Parathyroid adenoma (tissue), 2 donors: ENCODE data around the gene MEIS1.

Experiments
- H2AFZ ChIP-seq: fragments of 300-600 bp; sonication (generic); one replicate; pipeline ENCODE4 v1.7.0; 2017; ENCODE audit warnings: antibody characterized with exemption, mild to moderate bottlenecking
- H3K27ac ChIP-seq: fragments of 300-600 bp; sonication (generic); one replicate; pipeline ENCODE4 v1.7.0; 2017
- H3K27me3 ChIP-seq: fragments of 300-600 bp; sonication (generic); one replicate; pipeline ENCODE4 v1.7.0; 2017; ENCODE audit warnings: low read length; ENCODE audit not compliant: control insufficient read depth, insufficient read depth
- H3K36me3 ChIP-seq: fragments of 300-600 bp; sonication (generic); one replicate; pipeline ENCODE4 v1.7.0; 2017; ENCODE audit warnings: low read length; ENCODE audit not compliant: control insufficient read depth, insufficient read depth
- H3K4me1 ChIP-seq: fragments of 300-600 bp; sonication (generic); one replicate; pipeline ENCODE4 v1.7.0; 2017; ENCODE audit warnings: control low read depth
- H3K4me2 ChIP-seq: fragments of 300-600 bp; sonication (generic); one replicate; pipeline ENCODE4 v1.7.0; 2017; ENCODE audit warnings: low read length
- H3K4me3 ChIP-seq: fragments of 300-600 bp; sonication (generic); one replicate; pipeline ENCODE4 v1.7.0; 2017; ENCODE audit warnings: low read depth, low read length
- H3K79me2 ChIP-seq: fragments of 300-600 bp; sonication (generic); one replicate; pipeline ENCODE4 v1.7.0; 2017; ENCODE audit warnings: control low read depth
- H3K9ac ChIP-seq: fragments of 300-600 bp; sonication (generic); one replicate; pipeline ENCODE4 v1.7.0; 2017; ENCODE audit warnings: mild to moderate bottlenecking
- H3K9me3 ChIP-seq: fragments of 300-600 bp; sonication (generic); one replicate; pipeline ENCODE4 v1.7.0; 2017; ENCODE audit warnings: low read length; ENCODE audit not compliant: control insufficient read depth
- CTCF ChIP-seq: fragments of 300-600 bp; sonication (generic); IDR thresholded peaks from one replicate; pipeline ENCODE4 v1.7.0; 2017; ENCODE audit warnings: antibody characterized with exemption, mild to moderate bottlenecking
- donor health status: primary hyperparathyroidism.

MEIS1 gene

GRCh38 chr2:66568650-66569300 lies 133.8 kb downstream of the MEIS1 start:
- Histone ChIP-seq H3K9ac (no peak overlapping the region), H3K79me2 (no peaks in the 10 kb centered on the region), H3K4me1 (no peaks in the 10 kb centered on the region), H3K4me2 (no peak overlapping the region), H2AFZ (no peak overlapping the region), H3K9me3 (no peaks in the 10 kb centered on the region), H3K36me3 (no peaks in the 10 kb centered on the region), H3K4me3 (no peak overlapping the region), H3K27me3 (no peaks in the 10 kb centered on the region), H3K27ac (no peak overlapping the region)
- TF ChIP-seq CTCF: no peak

- Histone ChIP-seq H3K4me3 (no peak overlapping the region), H2AFZ (no peak overlapping the region), H3K27ac (no peak overlapping the region), H3K9me3 (no peaks in the 10 kb centered on the region), H3K27me3 (no peaks in the 10 kb centered on the region), H3K9ac (no peak overlapping the region), H3K79me2 (no peaks in the 10 kb centered on the region), H3K36me3 (no peaks in the 10 kb centered on the region), H3K4me1 (no peaks in the 10 kb centered on the region), H3K4me2 (no peak overlapping the region)
- no peak for TF ChIP-seq CTCF
These were observed 134.5 kb downstream of the MEIS1 start for GRCh38 chr2:66569321-66569851.

GRCh38 chr2:66569974-66570373 lies 135.0 kb downstream of the MEIS1 start:
- Histone ChIP-seq H3K36me3 (no peaks in the 10 kb centered on the region), H3K79me2 (no peaks in the 10 kb centered on the region), H3K27me3 (no peaks in the 10 kb centered on the region), H3K9ac (no peak overlapping the region), H3K4me2 (no peak overlapping the region), H3K4me3 (no peak overlapping the region), H3K9me3 (no peaks in the 10 kb centered on the region), H3K4me1 (no peaks in the 10 kb centered on the region), H2AFZ (no peak overlapping the region), H3K27ac (no peak overlapping the region)
- no peak for TF ChIP-seq CTCF

- no peak overlapping the region for H3K4me3 ChIP-seq
- no peak for TF ChIP-seq CTCF
- no peak overlapping the region for H3K9ac ChIP-seq
- no peaks in the 10 kb centered on the region for H3K4me1 ChIP-seq
- no peak overlapping the region for H2AFZ ChIP-seq
- no peak overlapping the region for H3K27ac ChIP-seq
- H3K9me3 ChIP-seq: no peaks in the 10 kb centered on the region
- no peaks in the 10 kb centered on the region for H3K36me3 ChIP-seq
- H3K27me3 ChIP-seq: no peaks in the 10 kb centered on the region
- H3K79me2 ChIP-seq: no peaks in the 10 kb centered on the region
- H3K4me2 ChIP-seq: no peak overlapping the region
These were observed 135.5 kb downstream of the MEIS1 start for GRCh38 chr2:66570471-66570870.

GRCh38 chr2:66571918-66572317 lies 137.0 kb downstream of the MEIS1 start:
- Histone ChIP-seq H3K27ac (no peak overlapping the region), H3K4me1 (no peaks in the 10 kb centered on the region), H3K9me3 (no peaks in the 10 kb centered on the region), H3K27me3 (no peaks in the 10 kb centered on the region), H3K36me3 (no peaks in the 10 kb centered on the region), H3K4me2 (no peak overlapping the region), H3K9ac (no peak overlapping the region), H2AFZ (no peak overlapping the region), H3K79me2 (no peaks in the 10 kb centered on the region), H3K4me3 (no peak overlapping the region)
- TF ChIP-seq CTCF: no peak
